HCT116 (cell line): Measurements from ENCODE around the gene LIPE. TPM values are rescaled to one million over a fixed set of nuclear protein-coding genes. Genes with fewer than 3 reads are reported as not detected.

ENCODE experiments used
- ATAC-seq: fragments of 200-7000 bp; cut with Tn5 transposase; 2 replicates; pipeline ENCODE4 v1.9.1; 2020; ENCODE audit warnings: mild to moderate bottlenecking, moderate library complexity
- BruUV-seq: library from RNA; stranded (reverse); fragments of 400-500 nt; replicated peaks from 2 replicates; lab custom pipeline; 2021; lab: Mats Ljungman, UMichigan
- CTCF ChIA-PET: fragments of 300-600 bp; sonication (Branson Sonifier 250); formaldehyde crosslinking; loops from one replicate; lab custom pipeline; 2021; ENCODE audit warnings: antibody characterized with exemption; lab: Charles Lee
- POLR2A ChIA-PET: fragments of 300-600, 350-600 bp; sonication (Branson Sonifier 250); formaldehyde crosslinking; loops from one replicate; lab custom pipeline; 2021; ENCODE audit warnings: antibody characterized with exemption; lab: Charles Lee
- RAD21 ChIA-PET, 2 experiments: fragments of 300-600 bp; sonication (Branson Sonifier 250); formaldehyde crosslinking; loops; one replicate each; lab custom pipeline; 2023; ENCODE audit warnings: low total read pairs in 2 of 2; ENCODE audit not compliant: uncharacterized antibody in 2 of 2, unreplicated experiment in 2 of 2, low non-redundant PET in 1 of 2; lab: Charles Lee
- DNase-seq: peaks from one replicate; pipeline ENCODE4 v3.0.0-alpha.2; 2010; ENCODE audit warnings: low read depth, low spot score
- H2AFZ ChIP-seq: fragments of 200-600 bp; shearing (Covaris generic), sonication (generic); 2 replicates; pipeline ENCODE4 v1.6.1; 2017; ENCODE audit warnings: low read depth, mixed run types, mixed read lengths, antibody characterized with exemption, low read length; ENCODE audit not compliant: poor library complexity, severe bottlenecking
- H3K27ac ChIP-seq: 2 replicates; pipeline ENCODE4 v1.5.1; 2012; ENCODE audit warnings: low read depth, low read length
- H3K27me3 ChIP-seq: fragments of 200-600 bp; sonication (generic); 2 replicates; pipeline ENCODE4 v1.6.1; 2016; ENCODE audit warnings: mixed run types, low read length, mixed read lengths; ENCODE audit not compliant: insufficient read depth
- H3K36me3 ChIP-seq, 2 experiments: fragments of 200-500 bp in 1 of 2; fragments of 200-600 bp in 1 of 2; sonication (Bioruptor generic) in 1 of 2; sonication (generic) in 1 of 2; 2 replicates each; pipeline versions ENCODE4 v1.5.1 to v1.6.1; 2014 to 2016; ENCODE audit warnings: low read length in 2 of 2, inconsistent platforms in 1 of 2, mixed read lengths in 1 of 2, mixed run types in 1 of 2; ENCODE audit not compliant: insufficient read depth in 2 of 2, control insufficient read depth in 1 of 2
- H3K4me1 ChIP-seq, 2 experiments: fragments of 200-600 bp in 1 of 2; sonication (generic) in 1 of 2; 2 replicates each; pipeline versions ENCODE4 v1.5.1 to v1.6.1; 2012 to 2017; ENCODE audit warnings: low read length in 2 of 2, inconsistent platforms in 1 of 2, mild to moderate bottlenecking in 1 of 2, mixed read lengths in 1 of 2, mixed run types in 1 of 2, moderate library complexity in 1 of 2; ENCODE audit not compliant: insufficient read depth in 2 of 2, control insufficient read depth in 1 of 2
- H3K4me2 ChIP-seq: fragments of 200-600 bp; sonication (generic); 2 replicates; pipeline ENCODE4 v1.6.1; 2017; ENCODE audit warnings: mixed run types, low read length, mixed read lengths
- H3K4me3 ChIP-seq, 2 experiments: fragments of 200-600 bp in 1 of 2; sonication (generic) in 1 of 2; replicated peaks in 1 of 2; 2 replicates each; pipeline ENCODE4 v1.5.1; 2011 to 2016; ENCODE audit warnings: low read length in 2 of 2, control low read depth in 1 of 2, low read depth in 1 of 2, mild to moderate bottlenecking in 1 of 2, mixed read lengths in 1 of 2, mixed run types in 1 of 2
- H3K79me2 ChIP-seq: fragments of 200-600 bp; sonication (generic); 2 replicates; pipeline ENCODE4 v1.6.1; 2017; ENCODE audit warnings: mild to moderate bottlenecking, mixed run types, low read length, moderate library complexity, mixed read lengths; ENCODE audit not compliant: insufficient read depth
- H3K9ac ChIP-seq: fragments of 200-600 bp; sonication (generic); 2 replicates; pipeline ENCODE4 v1.6.1; 2016; ENCODE audit warnings: low read length, mixed read lengths
- H3K9me2 ChIP-seq: fragments of 200-600 bp; sonication (generic), shearing (Covaris generic); 2 replicates; pipeline ENCODE4 v1.6.1; 2017; ENCODE audit warnings: mixed run types, mild to moderate bottlenecking, moderate library complexity; ENCODE audit not compliant: insufficient read depth
- H3K9me3 ChIP-seq, 2 experiments: fragments of 200-500 bp in 1 of 2; fragments of 200-600 bp in 1 of 2; sonication (Bioruptor generic) in 1 of 2; sonication (generic) in 1 of 2; 2 replicates each; pipeline ENCODE4 v1.6.1; 2014 to 2017; ENCODE audit warnings: low read length in 2 of 2, mixed read lengths in 2 of 2, inconsistent platforms in 1 of 2, low read depth in 1 of 2, mild to moderate bottlenecking in 1 of 2, mixed run types in 1 of 2, moderate library complexity in 1 of 2; ENCODE audit not compliant: control insufficient read depth in 1 of 2, insufficient read depth in 1 of 2
- H4K20me1 ChIP-seq: fragments of 200-600 bp; sonication (generic), shearing (Covaris generic); 2 replicates; pipeline ENCODE4 v1.6.1; 2017; ENCODE audit warnings: mixed run types, mild to moderate bottlenecking, moderate library complexity; ENCODE audit not compliant: insufficient read depth
- ELF1 ChIP-seq: IDR thresholded peaks from 2 replicates; pipeline ENCODE4 v1.6.1; 2012; ENCODE audit warnings: low read depth, borderline replicate concordance
- EZH2 ChIP-seq: fragments of 200-600 bp; sonication (generic); IDR thresholded peaks from 2 replicates; pipeline ENCODE4 v1.6.1; 2017; ENCODE audit warnings: antibody characterized with exemption, mixed run types
- EZH2phosphoT487 ChIP-seq: fragments of 200-600 bp; IDR thresholded peaks from 2 replicates; pipeline ENCODE4 v1.6.1; 2018; ENCODE audit warnings: antibody characterized with exemption, borderline replicate concordance
- FOSL1 ChIP-seq: IDR thresholded peaks from 2 replicates; pipeline ENCODE4 v1.6.1; 2012; ENCODE audit warnings: low read depth
- POLR2A ChIP-seq: IDR thresholded peaks from 2 replicates; pipeline ENCODE4 v1.7.0; 2011; ENCODE audit warnings: borderline replicate concordance; ENCODE audit not compliant: insufficient read depth, insufficient read length; ENCODE audit errors: extremely low read depth
- POLR2AphosphoS5 ChIP-seq: IDR thresholded peaks from 2 replicates; pipeline ENCODE4 v1.6.1; 2011; ENCODE audit warnings: mild to moderate bottlenecking, low read depth, low read length, moderate library complexity
- SIN3A ChIP-seq: IDR thresholded peaks from 2 replicates; pipeline ENCODE4 v1.6.1; 2012; ENCODE audit warnings: low read depth
- SP1 ChIP-seq: IDR thresholded peaks from 2 replicates; pipeline ENCODE4 v1.6.1; 2012; ENCODE audit warnings: low read depth
- TCF7L2 ChIP-seq: IDR thresholded peaks from 2 replicates; pipeline ENCODE4 v1.7.0; 2011; ENCODE audit warnings: borderline replicate concordance, inconsistent platforms; ENCODE audit not compliant: insufficient read depth, insufficient read length; ENCODE audit errors: extremely low read depth
- ZFX ChIP-seq: fragments of 450-650 bp; IDR thresholded peaks from 2 replicates; pipeline ENCODE4 v1.6.1; 2017
- intact Hi-C: fragments of 100-400 bp; cut with micrococcal nuclease; formaldehyde crosslinking; loops from 2 replicates; pipeline ENCODE4 v1.10.0; 2022
- total RNA-seq: library from RNA; stranded (reverse); gene quantifications from one replicate; pipeline ENCODE4 v1.2.1, GENCODE V29; 2021; ENCODE audit not compliant: unreplicated experiment
- TF ChIP-seq, protein P1 (sequence below): IDR thresholded peaks from 2 replicates; pipeline ENCODE4 v1.6.1; 2012
- TF ChIP-seq, protein P2 (sequence below), 3 experiments: fragments of 200-600 bp in 1 of 3; sonication (generic) in 1 of 3; IDR thresholded peaks in 2 of 3; conservative IDR thresholded peaks in 1 of 3; 2 replicates each; pipeline ENCODE4 v1.5.1; 2012 to 2017; ENCODE audit warnings: low read depth in 2 of 3, low read length in 2 of 3, antibody characterized with exemption in 1 of 3, borderline replicate concordance in 1 of 3, control low read depth in 1 of 3, mild to moderate bottlenecking in 1 of 3, mixed read lengths in 1 of 3, mixed run types in 1 of 3, moderate library complexity in 1 of 3; ENCODE audit not compliant: insufficient read depth in 1 of 3
- TF ChIP-seq, protein P3 (sequence below): IDR thresholded peaks from 2 replicates; pipeline ENCODE4 v1.6.1; 2012; ENCODE audit warnings: low read depth

Gene LIPE
- total RNA-seq, 1 experiment from 2014 or later = 11.3 TPM

DNA sequence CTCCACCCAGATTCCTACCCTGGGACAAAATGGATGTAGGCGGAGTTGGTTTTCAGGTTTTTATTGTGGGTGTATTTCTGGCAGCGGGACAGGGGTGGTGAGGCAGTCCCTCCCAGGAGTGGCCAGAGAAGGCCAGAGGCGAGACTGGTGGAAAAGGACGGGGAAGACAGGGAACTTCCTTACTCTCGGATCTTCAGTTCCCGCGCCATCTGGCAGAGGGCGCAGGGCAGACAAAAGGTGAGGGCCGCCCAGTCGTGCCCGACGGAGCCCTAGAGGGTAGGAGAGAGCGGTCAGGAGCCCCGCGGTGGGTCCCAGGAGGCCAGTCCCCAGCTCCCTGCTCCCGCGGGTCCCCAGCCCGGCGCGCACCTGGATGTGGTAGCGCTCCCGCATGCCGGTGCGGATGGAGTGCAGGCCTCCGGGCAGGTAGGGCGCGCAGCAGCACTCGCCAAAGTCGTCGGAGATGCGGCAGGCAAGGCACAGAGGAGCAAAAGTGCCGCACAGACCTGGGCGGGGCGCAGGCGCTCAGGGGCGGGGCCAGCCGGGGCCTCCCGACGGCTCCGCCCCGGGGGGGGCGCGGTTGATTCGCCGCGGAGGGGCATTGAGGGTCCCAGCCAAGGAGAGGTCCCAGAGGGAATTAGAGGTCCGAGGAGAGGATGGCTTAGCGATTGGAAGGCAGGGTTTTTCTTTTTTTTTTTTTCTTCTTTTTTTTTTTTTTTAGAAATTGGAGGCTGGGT is 40.0 kb downstream of the LIPE start:
- H2AFZ ChIP-seq = peak overlapping the region; percentile 83
- no peaks in the 10 kb centered on the region for H3K79me2 ChIP-seq
- CTCF ChIA-PET = interaction anchor here (1.2 to 2.0 kb wide), 2 partner anchors 10 to 14 kb away, joined by 5 read pairs; no protein-coding TSS in a partner anchor
- RAD21 ChIA-PET = interaction anchor here in 1 of 2 experiments (0.6 kb wide), 1 partner anchor 82 kb away, joined by 3 read pairs; no protein-coding TSS in a partner anchor
- H3K9me3 ChIP-seq = no peaks in the 10 kb centered on the region
- H3K9me2 ChIP-seq = no peaks in the 10 kb centered on the region
- no peaks in the 10 kb centered on the region for H4K20me1 ChIP-seq
- ATAC-seq = peak; percentile 93
- peaks cover 6 to 21% of the 10 kb centered on the region in 2 experiments for H3K4me1 ChIP-seq
- H3K4me2 ChIP-seq = peak overlapping the region; percentile 91
- no peaks in the 10 kb centered on the region for H3K27me3 ChIP-seq
- TF ChIP-seq EZH2phosphoT487 = no peak
- TF ChIP-seq POLR2A = peak; percentile 41
- TF ChIP-seq POLR2AphosphoS5 = peak; percentile 85
- TF ChIP-seq, protein P1, sequence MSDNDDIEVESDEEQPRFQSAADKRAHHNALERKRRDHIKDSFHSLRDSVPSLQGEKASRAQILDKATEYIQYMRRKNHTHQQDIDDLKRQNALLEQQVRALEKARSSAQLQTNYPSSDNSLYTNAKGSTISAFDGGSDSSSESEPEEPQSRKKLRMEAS = peak; percentile 65; the same call in 1 of the 2 replicates
- no peak; the same call in 1 of the 2 replicates for TF ChIP-seq ELF1
- peak; percentile 47; the same call in 1 of the 2 replicates for TF ChIP-seq ZFX
- TF ChIP-seq, protein P2, sequence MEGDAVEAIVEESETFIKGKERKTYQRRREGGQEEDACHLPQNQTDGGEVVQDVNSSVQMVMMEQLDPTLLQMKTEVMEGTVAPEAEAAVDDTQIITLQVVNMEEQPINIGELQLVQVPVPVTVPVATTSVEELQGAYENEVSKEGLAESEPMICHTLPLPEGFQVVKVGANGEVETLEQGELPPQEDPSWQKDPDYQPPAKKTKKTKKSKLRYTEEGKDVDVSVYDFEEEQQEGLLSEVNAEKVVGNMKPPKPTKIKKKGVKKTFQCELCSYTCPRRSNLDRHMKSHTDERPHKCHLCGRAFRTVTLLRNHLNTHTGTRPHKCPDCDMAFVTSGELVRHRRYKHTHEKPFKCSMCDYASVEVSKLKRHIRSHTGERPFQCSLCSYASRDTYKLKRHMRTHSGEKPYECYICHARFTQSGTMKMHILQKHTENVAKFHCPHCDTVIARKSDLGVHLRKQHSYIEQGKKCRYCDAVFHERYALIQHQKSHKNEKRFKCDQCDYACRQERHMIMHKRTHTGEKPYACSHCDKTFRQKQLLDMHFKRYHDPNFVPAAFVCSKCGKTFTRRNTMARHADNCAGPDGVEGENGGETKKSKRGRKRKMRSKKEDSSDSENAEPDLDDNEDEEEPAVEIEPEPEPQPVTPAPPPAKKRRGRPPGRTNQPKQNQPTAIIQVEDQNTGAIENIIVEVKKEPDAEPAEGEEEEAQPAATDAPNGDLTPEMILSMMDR (IDR thresholded peaks at IDR 0.05 in 2 of 3, conservative IDR thresholded peaks at IDR 0.05 in 1 of 3; ENCODE audit: borderline replicate concordance in 1 of 3, insufficient read depth in 1 of 3, low read depth in 2 of 3, low read length in 2 of 3) = peak; percentile 51 to 74 (median 59); a peak in 5 of 6 replicates
- TF ChIP-seq FOSL1 = no peak
- TF ChIP-seq, protein P3, sequence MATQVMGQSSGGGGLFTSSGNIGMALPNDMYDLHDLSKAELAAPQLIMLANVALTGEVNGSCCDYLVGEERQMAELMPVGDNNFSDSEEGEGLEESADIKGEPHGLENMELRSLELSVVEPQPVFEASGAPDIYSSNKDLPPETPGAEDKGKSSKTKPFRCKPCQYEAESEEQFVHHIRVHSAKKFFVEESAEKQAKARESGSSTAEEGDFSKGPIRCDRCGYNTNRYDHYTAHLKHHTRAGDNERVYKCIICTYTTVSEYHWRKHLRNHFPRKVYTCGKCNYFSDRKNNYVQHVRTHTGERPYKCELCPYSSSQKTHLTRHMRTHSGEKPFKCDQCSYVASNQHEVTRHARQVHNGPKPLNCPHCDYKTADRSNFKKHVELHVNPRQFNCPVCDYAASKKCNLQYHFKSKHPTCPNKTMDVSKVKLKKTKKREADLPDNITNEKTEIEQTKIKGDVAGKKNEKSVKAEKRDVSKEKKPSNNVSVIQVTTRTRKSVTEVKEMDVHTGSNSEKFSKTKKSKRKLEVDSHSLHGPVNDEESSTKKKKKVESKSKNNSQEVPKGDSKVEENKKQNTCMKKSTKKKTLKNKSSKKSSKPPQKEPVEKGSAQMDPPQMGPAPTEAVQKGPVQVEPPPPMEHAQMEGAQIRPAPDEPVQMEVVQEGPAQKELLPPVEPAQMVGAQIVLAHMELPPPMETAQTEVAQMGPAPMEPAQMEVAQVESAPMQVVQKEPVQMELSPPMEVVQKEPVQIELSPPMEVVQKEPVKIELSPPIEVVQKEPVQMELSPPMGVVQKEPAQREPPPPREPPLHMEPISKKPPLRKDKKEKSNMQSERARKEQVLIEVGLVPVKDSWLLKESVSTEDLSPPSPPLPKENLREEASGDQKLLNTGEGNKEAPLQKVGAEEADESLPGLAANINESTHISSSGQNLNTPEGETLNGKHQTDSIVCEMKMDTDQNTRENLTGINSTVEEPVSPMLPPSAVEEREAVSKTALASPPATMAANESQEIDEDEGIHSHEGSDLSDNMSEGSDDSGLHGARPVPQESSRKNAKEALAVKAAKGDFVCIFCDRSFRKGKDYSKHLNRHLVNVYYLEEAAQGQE = no peak
- peak; percentile 39 for TF ChIP-seq SP1
- TF ChIP-seq SIN3A = peak; percentile 78; the same call in 1 of the 2 replicates
- peak; percentile 68 for TF ChIP-seq TCF7L2
- TF ChIP-seq EZH2 = no peak
- H3K36me3 ChIP-seq = no peaks in the 10 kb centered on the region
- H3K4me3 ChIP-seq = peak overlapping the region; percentile 62 to 70
- peak overlapping the region; percentile 82 for H3K27ac ChIP-seq
- DNase-seq = peak; percentile 73
- intact Hi-C loops = no loop called here
- BruUV-seq = TSS peak; percentile 94
- H3K9ac ChIP-seq = peak overlapping the region; percentile 72
- POLR2A ChIA-PET = interaction anchor here (2.4 kb wide), 1 partner anchor 10 kb away, joined by 11 read pairs; no protein-coding TSS in a partner anchor
